ENCODE data around the gene PRKCA.
"Not testable (repeated sequence)": the region's sequence is repeated elsewhere in the genome, so short reads cannot be mapped to it uniquely, and the experiment has no call there.

PRKCA gene

DNA sequence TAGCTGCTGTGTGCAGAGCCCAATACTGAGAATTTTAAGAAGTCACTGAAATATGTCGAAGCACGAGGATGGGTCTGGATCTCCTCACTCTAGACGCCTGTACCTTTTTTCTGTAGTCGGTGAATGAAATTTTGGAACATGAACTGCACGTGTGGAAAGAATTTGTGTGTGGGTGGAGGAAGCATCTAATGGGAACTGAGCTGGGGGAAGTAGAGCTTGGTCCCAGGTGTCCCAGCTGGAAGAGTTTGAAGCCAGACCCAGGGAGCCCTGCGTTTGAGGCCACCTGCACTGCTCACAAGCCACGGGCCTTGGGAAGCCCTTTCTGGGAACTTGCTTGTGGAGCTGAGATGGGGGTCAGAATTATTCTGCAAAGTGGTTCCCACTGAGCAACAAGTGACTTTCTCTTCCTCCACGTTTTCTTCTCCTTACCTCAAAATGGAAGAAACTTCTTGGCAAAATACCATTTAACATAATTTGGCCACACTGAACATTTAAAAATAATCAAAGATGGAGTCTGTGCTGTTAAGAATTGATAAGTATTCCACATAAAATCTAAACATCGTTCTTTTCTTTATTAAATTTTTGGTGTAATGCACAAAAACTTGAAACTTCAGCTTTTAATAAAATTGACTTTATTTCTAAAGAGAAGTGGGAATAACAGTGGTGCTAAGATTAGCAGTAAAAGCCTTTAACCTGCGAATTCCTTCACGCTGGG lies 163.8 kb downstream of the PRKCA start:
- DNase-seq (ENCODE audit: low spot score): no peak

DNA sequence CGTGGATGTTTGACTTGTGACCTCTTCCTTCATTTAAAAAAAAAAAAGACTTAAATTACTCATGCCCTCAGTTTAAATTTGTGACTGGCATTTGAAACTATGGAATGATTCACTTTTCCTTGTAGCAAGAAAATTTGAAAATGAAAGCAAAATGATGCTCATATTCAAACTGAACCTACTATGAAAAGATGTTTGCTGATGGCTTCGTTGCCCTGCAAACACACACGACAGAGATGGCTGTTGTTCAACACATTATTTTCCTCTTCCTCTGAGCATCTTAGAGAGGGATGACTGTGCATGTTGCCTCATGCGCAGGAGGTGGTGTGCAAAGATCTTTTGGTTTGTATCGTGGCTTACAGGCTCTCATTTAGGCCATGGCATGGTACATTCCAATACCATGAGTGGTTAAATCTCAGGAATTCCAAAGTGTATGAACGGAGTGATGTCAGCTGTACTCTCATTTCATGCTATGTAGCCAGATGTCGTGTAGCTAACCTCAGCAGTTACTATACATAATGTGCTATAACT lies 164.5 kb downstream of the PRKCA start:
- DNase-seq (ENCODE audit: low spot score): no peak

DNA sequence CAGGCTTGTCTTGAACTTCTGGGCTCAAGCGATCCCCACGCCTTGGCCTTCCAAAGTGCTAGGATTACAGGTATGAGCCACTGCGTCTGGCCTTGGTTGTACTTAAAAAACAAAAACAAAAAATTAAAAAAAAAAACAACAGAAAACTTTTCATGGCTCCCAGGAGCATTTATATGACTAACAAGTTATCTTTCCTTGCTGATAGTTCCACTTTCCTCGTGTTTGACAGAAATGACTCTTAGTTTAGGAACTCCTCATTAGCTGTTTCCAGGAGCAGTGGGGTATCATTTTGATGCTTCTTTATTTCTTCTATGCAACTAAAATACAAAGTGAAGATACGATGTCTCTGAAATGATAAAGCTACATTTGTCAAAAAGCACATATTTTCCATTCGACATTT lies 165.4 kb downstream of the PRKCA start:
- DNase-seq (ENCODE audit: low spot score): no peak

DNA sequence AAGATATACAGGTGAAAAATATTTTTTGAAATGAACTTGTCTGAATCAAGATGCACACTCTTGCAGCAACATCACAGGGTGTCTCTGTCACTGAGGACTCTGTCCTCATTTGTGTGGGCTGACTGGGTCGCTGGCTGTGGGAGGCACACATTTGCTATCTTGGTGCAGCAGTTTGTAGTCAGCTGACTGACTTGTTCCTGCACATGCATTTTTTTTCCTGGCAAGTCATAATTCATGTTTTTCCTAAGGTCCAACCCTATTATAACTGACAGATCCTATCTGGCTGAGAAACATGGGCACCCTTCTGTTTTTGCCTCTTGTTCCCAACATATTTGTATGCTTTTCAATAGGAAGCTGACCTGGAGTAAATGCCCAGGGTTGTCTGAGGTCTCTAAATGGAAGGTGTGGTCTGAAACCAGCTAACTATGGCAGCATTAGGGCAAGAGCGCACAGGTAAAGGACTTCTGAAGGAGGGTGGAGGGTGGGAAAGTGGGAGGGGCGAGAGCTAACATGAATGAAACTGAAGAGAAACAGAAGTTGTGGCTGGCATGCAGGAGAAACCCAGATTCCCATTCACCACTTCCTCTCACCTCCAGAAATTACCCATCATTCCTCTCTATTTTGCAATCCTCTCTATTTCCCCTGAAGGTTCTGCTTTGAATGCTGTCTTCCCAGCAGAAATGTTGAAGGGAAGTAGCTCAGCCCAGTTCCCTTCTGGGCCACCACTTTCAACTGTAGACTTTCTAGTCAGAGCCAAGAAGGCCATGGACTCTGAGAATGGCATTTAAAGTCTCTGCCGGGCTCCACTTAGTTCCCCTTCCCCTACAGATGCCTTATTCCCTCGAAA lies 166.1 kb downstream of the PRKCA start:
- DNase-seq (ENCODE audit: low spot score): peak; percentile 64

DNA sequence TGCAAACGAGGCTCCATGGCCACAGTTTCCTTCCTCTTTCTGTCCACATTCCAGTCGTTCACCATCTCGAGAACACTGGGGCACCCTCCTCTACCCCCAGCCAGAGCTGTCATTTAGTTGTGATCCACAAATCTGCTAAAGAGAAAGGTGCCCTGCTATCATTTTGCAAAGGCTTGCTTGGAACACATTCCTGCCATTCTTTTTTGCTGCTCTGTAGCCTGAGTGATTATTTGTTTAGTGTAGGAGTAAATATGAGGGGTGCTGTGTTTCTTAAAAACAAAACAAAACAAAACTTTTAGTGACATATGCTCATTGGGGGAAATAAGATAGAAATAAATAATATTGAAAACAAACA lies 166.7 kb downstream of the PRKCA start:
- no peak for DNase-seq (ENCODE audit: low spot score)

DNA sequence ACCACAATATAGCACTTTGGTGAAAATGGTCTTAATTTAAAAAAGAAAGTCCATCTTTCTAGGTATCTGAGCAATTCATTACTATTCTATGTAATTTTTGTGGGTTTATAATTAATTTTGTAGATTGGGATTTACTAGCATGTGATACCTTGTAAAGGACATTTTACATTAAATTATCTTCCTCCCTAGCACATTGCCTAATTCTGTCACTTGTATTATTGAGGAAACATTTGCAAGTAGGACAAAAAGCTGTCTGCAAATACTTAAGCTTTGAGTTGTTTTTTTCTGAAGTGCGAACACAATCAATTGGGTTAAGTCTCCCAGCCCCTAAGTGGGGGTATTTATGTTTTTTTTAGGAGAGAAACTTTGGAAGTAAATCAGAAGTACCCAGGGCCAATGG lies 167.0 kb downstream of the PRKCA start:
- no peak for DNase-seq (ENCODE audit: low spot score)

DNA sequence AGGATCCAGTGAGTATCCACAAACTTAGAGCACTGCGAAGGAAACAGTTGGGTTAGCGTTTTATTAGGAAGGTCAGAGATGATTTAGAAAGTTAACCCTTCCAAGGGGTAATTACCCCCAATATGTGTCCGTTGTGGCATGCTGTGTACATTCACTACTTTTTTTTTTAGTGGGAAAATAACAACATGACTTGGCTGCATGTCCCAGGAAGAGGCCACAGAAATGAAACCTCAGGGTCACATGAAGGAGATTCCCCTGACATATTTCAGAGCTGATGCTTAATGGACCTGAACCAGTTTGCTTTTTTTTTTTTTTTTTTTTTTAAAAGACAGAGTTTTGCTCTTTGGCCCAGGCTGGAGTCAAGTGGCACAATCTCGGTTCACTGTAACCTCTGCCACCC lies 167.5 kb downstream of the PRKCA start:
- no peak for DNase-seq (ENCODE audit: low spot score)

DNA sequence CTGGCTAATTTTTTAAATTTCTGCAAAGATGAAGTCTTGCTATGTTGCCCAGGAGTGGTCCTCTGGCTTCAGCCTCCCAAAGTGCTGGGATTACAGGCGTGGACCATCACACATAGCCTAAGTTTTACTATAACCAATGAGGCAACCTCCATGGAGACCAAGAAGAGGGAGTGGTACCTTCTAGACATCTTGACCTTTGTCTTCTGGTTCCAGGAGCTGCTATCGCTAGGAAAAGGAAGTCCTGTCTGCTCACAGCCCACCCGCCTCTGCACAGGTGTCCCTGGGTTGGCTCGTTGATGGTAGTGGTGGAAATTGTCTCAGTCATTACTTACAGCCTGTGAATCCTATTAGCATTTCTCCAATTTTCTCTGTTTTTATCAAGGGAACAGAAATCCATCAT lies 169.7 kb downstream of the PRKCA start:
- no peak for DNase-seq (ENCODE audit: low spot score)

DNA sequence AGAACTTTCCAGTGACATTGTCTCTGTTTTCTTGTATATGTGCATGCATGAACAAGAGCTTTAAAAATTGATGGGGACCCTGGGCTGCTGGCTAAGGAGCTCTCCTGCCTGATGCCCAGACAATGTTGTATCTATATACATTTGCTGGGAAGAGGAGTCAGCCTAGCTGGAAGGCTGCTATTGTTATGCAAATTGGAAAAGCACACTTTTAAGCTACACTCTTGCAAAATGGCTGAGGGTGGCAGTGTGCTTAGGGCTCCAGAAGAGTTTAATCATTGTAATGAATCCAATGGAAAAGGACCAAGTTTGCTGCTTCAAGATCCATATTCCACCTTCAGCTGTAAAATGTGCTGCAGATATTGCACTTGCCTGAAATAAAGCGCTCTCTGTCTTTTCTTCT lies 171.8 kb downstream of the PRKCA start:
- DNase-seq (ENCODE audit: low spot score): no peak

DNA sequence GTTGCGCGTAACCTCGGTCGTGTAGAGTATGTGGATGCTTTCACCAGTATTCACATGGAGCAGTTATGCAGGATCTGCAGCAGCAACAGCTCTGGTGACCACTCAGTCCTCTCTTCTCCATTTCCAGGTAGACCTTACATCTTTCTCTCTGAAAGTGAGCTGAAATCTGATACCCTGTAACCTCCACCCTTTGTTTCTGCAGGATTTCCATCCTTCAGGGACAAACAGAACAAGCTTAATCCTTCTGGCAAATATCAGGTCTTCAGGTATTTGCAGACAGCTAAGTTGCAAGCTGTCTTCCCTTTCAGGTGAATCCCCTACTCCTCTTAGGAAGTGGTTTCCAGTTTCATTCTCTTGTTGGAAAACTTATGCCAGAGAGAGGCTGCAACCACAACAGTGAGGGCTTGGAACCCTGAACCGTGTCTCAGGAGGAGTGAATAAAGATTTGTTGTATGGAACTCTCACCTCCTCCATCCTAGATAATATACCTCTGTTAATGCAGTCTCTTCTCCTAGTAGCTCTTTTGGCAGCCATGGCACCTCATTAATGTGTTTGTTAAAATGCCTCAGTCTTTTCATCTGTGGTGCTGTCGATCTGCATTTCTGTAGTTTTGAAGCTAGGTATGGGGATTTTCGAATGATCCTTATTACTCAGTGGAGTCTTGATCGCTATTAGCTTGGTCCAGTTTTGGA lies 172.5 kb downstream of the PRKCA start:
- DNase-seq (ENCODE audit: low spot score): no peak

DNA sequence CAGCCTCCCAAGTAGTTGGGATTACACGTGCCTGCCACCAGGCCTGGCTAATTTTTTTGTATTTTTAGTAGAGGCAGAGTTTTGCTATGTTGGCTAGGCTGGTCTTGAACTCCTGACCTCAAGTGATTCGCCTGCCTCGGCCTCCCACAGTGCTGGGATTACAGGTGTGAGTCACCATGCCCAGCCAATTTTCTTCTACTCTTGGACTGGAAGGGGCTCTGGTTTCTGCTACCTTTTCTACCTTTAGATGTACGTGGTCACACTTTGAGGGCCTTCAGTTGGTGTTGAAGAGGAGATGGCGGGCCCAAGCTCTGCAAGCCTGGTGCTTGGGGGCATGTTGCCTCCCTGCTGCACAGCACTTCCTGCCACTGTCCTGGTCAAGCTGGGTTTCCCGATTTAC lies 173.6 kb downstream of the PRKCA start:
- DNase-seq (ENCODE audit: low spot score): no peak

DNA sequence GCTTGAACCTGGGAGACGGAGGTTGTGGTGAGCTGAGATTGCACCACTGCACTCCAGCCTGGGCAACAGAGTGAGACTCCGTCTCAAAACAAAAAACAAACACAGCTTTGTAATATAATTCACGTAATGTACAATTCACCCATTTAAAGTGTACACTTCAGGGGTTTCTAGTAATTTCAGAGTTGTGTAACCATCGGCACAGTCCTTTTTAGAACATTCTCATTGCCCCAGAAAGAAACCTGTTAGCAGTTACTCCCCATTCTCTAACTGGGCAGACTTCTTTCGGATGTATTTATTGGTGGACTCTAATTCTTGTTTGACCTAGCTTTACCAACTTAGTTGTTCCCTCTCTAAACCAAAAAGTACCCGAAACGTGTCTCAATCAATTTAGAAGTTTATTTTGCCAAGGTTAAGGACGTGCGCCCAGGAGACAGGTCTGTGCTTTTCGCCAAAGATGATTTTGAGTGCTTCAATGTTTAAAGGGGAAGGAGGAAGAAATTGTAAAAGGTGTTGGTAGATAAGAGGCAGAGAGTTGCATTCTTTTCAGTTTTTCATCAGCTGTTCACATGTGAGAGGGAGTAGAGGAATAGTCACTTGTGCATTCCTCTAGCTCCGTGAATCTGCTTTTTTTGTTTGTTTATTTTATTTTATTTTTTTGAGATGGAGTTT lies 175.3 kb downstream of the PRKCA start:
- no peak for DNase-seq (ENCODE audit: low spot score)

DNA sequence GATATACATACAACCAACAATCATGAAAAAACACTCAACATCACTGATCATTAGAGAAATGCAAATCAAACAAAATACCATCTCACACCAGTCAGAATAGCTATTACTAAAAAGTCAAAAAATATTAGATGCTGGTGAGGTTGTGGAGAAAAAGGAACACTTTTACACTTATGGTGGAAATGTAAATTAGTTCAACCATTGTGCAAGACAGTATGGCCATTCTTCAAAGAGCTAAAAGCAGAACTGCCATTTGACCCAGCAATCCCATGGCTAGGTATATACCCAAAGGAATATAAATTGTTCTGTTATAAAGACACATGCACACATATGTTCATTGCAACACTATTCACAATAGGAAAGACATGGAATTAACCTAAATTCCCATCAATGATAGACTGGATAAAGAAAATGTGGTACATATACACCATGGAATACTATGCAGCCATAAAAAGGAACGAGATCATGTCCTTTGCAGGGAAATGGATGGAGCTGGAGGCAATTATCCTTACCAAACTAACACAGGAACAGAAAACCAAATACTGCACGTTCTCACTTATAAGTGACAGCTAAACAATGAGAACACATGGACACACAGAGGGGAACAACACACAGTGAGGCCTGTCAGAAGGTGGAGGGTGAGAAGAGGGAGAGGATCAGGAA lies 176.9 kb downstream of the PRKCA start:
- DNase-seq (ENCODE audit: low spot score): not testable (repeated sequence)

DNA sequence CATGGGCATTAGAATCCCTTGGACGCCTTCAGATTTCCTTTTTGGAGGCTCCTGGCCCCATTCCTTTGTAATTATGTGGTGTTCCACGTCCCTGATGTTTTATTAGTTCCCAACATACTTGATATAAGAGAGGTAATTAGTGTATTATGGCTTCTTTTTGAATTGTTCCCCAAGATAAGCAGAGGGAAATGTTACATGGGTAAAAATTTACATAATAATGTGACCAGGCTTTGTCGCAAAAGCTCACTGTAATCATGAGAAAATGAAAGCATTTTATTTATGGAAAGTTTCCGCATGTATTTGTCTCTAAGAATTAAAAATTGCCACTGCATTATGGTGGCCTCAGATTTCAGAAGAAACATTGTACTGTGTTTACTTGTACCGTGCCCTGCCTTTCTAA lies 177.8 kb downstream of the PRKCA start:
- DNase-seq (ENCODE audit: low spot score): no peak

DNA sequence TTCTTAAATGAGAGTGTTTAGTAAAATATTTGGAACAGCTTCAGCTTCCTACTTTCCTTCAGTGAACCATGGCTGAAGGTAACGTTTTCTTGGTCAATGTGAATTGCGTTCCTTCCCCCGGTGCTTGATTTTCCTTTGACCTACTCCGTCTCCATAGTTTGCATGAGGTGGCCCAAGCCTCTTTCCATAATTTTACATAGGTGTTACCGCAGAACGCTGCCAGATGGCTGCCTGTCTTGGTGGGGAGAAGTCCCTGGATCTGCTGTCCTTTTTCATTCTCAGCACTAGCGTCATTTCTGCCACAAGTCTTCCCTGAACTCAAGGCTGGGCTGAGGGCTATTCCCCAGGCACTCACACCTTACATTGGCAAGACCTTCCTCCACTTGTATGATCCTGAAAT lies 178.4 kb downstream of the PRKCA start:
- DNase-seq (ENCODE audit: low spot score): no peak

DNA sequence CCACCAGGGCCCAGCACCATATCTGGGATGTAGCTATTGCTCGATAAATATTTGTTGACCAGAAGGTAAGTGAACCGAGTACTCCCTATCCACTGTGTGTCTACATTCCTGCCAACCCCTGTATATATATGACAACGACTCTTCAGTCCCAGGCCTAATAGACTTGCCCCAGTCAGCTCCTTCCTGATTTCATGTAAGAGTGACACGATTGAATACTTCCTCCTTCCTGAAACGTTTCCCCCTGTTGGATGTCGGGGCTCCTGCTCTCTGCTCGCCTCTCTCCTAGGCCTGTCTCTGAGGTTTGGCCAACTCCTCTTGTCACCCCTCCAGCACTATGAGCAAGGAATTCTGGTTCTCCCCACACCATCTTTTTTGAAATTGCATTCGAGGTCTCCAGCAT lies 178.9 kb downstream of the PRKCA start:
- no peak for DNase-seq (ENCODE audit: low spot score)

DNA sequence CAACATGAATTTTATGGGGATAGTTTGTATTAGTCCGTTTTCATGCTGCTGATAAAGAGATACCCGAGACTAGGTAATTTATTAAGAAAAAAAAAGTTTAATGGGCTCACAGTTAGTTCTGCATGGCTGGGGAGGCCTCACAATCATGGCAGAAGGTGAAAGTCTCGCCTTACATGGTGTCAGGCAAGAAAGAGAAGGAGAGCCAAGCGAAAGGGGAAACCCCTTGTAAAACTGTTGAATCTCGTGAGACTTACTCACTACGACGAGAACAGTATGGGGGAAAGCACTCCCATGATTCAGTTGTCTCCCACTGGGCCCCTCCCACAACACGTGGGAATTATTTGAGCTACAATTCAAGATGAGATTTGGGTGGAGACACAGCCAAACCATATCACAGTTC lies 181.5 kb downstream of the PRKCA start:
- DNase-seq (ENCODE audit: low spot score): no peak

DNA sequence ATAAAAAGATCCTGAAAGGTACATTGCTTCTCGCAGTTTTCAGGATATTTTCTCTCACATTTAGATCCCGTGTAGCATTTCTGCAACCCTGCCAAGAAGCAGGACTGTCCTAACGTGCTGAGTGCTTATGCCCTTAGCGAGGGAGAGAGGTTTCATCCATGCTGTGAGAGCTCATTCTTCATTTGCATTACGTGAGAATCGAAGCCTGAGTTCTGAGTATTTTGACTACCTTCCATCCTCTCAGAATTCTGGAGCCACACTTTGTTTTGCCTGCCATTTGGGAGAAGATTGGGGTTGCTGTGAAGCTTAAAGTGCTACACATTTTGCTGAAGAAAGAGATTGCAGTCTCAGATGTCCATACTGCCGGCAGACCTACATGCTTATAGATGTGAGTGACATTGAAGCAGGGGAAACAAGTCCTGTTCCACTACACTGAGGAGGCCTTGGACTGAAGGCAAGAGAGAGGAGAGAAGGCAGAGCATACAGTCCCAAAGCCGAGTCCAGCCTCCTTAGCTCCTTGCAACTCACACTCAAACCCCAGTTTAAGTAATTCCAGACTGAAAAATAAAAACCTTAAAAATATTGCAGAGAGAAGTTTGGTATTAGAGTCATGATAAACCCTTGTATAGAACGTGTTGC lies 183.0 kb downstream of the PRKCA start:
- no peak for DNase-seq (ENCODE audit: low spot score)

DNA sequence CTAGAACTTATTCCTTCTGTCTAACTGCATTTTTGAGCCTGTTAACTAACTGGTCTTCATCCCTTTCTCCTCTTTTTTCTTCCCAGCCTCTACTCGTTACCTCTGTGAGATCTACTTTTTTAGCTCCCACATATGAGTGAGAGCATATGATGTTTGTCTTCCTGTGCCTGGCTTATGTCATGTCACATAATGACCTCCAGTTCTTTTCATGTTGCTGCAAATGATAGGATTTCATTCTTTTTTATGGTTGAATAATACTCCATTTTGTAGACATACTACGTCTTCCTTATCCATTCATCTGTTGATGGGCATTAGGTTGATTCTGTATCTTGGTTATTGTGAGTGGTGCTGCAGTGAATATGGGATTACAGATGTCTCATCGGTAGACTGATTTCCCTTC lies 184.7 kb downstream of the PRKCA start:
- DNase-seq (ENCODE audit: low spot score): no peak

DNA sequence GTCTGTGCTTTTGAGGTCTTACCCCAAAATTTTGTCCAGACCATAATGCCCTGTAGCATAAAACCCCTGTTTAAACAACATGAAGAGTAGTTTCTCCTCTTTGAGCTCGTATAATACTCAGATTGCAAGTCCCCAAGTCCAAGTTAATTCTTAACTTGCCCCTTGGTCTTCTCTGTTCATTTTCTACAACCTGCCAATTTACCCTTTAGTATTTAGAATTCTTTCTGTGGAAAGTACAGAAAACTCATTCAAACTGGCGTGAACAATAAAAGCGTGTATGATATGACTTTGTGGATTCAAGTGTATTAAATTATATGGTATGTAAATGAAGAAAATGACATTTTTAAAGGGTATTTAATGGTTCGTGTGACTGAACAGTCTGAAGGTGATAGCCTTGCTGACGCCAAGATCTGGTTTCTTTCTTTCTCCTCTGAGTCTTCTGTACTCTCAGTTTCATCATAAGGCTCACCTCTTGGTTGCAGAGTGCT lies 185.6 kb downstream of the PRKCA start:
- DNase-seq (ENCODE audit: low spot score): no peak

DNA sequence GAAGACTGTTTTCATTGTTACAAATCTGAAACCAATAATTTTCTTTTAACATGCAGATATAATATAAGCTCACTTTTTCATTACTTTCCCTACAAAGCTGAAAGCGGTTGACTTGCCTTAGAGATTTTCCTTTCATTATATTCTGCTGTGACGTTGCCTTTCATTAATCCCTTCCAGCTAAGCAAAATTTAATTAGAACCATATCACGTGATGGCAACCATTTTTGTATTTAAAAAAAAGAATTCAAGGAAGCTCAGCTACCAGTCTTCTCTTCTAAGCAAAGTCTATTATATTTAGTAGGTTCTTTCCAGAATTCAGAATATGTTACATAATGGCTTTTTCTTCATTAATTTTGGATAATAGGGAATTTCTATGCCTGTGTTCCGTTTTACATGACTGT lies 186.5 kb downstream of the PRKCA start:
- no peak for DNase-seq (ENCODE audit: low spot score)
